Muscle layer of duodenum (tissue), 2 donors: ENCODE results near the gene ADAP1.

Experiments used
- H3K27ac ChIP-seq: one replicate; pipeline ENCODE4 v1.7.0; 2013; ENCODE audit warnings: mild to moderate bottlenecking, low read length
- H3K27me3 ChIP-seq: one replicate; pipeline ENCODE4 v1.7.0; 2013; ENCODE audit warnings: low read depth, mild to moderate bottlenecking, control low read depth, low read length
- H3K36me3 ChIP-seq, 2 donors: one replicate each; pipeline ENCODE4 v1.7.0; 2013; ENCODE audit warnings: low read length in 2 of 2, control low read depth in 1 of 2, mild to moderate bottlenecking in 1 of 2; ENCODE audit not compliant: insufficient read depth in 2 of 2, control insufficient read depth in 1 of 2
- H3K4me1 ChIP-seq, 2 donors: one replicate each; pipeline ENCODE4 v1.7.0; 2013; ENCODE audit warnings: low read length in 2 of 2, mild to moderate bottlenecking in 2 of 2, control low read depth in 1 of 2, moderate library complexity in 1 of 2; ENCODE audit not compliant: insufficient read depth in 2 of 2, control insufficient read depth in 1 of 2
- H3K4me3 ChIP-seq, 2 donors: one replicate each; pipeline ENCODE4 v1.7.0; 2013; ENCODE audit warnings: low read length in 2 of 2, low read depth in 1 of 2, mild to moderate bottlenecking in 1 of 2
- H3K9me3 ChIP-seq, 2 donors: one replicate each; pipeline ENCODE4 v1.7.0; 2013; ENCODE audit warnings: low read length in 2 of 2, control low read depth in 1 of 2, mild to moderate bottlenecking in 1 of 2; ENCODE audit not compliant: control insufficient read depth in 1 of 2
- donor health status: healthy.

ADAP1 gene

DNA sequence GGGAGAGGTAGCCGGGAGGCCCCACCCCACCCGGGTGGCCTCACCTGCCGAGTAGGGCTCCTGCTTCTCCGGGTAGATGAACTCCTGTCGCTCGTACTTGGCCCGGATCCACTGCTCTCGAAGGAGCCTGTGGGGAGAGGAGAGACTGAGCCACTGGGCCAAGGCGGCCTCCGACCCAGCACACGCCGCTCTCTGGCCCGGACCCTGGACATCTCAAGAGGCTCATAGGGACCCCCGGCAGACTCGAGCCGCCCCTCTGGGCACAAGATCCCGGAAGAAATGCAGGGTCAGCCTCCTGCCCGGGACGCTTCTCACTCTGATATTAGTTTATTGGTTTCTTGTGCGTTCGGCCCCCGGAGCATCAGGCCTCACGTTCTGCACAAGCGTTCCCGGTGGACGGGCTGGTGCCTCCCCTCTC, 34.5 kb downstream of the ADAP1 start:
- Histone ChIP-seq H3K9me3 (no peaks in the 10 kb centered on the region), H3K36me3 (peaks cover 0 to 5% of the 10 kb centered on the region in 2 donors), H3K4me3 (no peak overlapping the region), H3K27ac (no peak overlapping the region), H3K27me3 (no peaks in the 10 kb centered on the region), H3K4me1 (peaks cover 0 to 30% of the 10 kb centered on the region in 2 donors)

DNA sequence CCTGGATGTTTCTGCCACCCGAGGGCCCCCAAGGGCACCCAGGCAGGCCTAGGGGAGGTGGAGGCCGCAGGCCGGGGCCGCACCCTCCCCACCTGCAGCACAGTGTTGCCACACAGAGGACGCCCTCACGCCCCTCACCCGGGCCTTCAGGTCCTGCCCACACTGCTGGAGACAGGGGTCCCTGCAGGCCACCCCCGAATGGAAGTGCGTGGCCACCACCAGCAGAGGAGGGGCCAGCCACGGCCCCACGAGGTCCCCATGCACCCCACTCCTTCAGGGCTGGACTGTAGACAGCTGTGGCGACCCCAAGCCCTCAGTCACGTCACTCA, 35.4 kb downstream of the ADAP1 start:
- H3K27ac ChIP-seq = no peak overlapping the region
- no peak overlapping the region for H3K4me3 ChIP-seq
- peaks cover 0 to 5% of the 10 kb centered on the region in 2 donors for H3K36me3 ChIP-seq
- H3K27me3 ChIP-seq = no peaks in the 10 kb centered on the region
- peaks cover 0 to 22% of the 10 kb centered on the region in 2 donors for H3K4me1 ChIP-seq
- H3K9me3 ChIP-seq = no peaks in the 10 kb centered on the region

DNA sequence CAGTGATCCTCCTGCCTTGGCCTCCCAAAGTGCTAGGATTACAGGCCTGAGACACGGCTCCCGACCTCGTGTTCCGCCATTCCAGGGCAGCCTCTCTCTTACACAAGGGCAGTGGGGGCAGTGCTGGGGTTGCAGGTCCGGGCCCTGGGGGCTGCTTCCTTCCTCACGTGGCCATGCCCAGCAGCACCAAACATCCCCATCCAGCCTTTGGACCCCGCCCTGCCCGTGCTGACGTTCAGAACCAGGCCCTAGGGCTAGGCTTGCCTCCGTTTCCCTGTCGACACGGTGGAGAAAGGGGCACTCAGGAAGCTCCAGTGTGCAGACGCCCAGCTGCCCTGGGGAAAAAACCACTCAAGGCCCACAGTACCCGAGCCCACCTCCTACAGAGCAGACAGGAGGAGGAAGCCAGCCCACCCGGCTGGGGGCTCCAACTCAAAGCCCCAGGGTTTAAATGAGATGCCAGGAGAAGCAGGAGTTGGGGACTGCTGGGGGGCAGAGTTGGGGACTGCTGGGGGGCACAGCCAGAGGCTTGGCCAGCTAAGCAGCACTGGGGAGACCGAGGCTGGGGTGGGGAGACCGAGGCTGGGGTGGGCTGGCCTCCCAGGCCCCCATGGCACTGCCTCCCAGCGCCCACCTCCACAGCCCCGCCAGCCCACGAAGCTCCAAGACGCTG, 35.9 kb downstream of the ADAP1 start:
- H3K36me3 ChIP-seq = peaks cover 0 to 5% of the 10 kb centered on the region in 2 donors
- H3K9me3 ChIP-seq = no peaks in the 10 kb centered on the region
- no peak overlapping the region for H3K27ac ChIP-seq
- H3K27me3 ChIP-seq = no peaks in the 10 kb centered on the region
- H3K4me1 ChIP-seq = peaks cover 0 to 17% of the 10 kb centered on the region in 2 donors
- no peak overlapping the region for H3K4me3 ChIP-seq

DNA sequence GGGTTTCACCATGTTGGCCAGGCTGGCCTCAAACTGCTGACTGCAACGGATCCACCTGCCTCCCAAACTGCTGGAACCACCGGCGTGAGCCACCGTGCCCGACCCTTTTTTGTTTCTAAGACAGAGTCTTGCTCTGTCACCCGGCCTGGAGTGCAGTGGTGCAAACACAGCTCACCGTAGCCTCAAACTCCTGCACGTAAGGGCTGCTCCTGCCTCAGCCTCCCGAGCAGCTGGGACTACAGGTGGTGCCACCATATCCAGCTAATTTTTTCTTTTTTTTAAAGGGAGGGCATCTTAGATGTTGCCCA, 36.4 kb downstream of the ADAP1 start:
- Histone ChIP-seq H3K4me3 (no peak overlapping the region), H3K36me3 (peaks cover 0 to 5% of the 10 kb centered on the region in 2 donors), H3K9me3 (no peaks in the 10 kb centered on the region), H3K4me1 (peaks cover 0 to 14% of the 10 kb centered on the region in 2 donors), H3K27ac (no peak overlapping the region), H3K27me3 (no peaks in the 10 kb centered on the region)

DNA sequence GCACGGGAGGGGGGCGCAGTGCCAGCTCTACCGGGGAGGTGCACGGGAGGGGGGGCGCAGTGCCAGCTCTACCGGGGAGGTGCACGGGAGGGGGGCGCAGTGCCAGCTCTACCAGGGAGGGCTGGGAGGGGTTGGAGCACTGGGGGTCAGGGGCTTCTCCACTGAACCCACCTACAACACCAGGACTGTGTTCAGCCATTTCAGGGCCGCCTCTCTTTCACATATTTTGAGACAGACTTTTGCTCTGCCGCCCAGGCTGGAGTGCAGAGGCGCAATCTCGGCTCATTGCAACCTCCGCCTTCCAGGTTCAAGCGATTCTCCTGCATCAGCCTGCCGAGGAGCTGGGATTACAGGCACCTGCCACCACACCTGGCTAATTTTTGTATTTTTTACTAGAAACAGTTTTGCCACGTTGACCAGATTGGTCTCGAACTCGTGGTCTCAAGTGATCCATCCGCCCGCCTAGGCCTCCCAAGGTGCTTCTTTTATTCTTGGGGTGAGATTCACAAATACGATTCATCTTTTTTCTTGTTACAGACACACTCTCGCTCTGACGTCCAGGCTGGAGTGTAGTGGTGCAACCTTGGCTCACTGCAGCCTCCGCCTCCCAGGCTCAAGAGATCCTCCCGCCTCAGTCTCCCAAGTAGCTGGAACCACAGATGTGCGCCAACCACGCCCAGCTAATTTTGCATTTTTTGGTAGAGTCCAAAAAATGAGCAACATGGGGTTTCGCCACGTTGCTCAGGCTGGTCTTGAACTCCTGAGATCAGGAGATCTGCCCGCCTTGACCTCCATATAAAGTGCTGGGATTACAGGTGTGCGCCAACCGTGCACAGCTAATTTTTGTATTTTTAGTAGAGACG, 37.0 kb downstream of the ADAP1 start:
- H3K27me3 ChIP-seq = no peaks in the 10 kb centered on the region
- H3K27ac ChIP-seq = no peak overlapping the region
- peaks cover 0 to 5% of the 10 kb centered on the region in 2 donors for H3K36me3 ChIP-seq
- peaks cover 0 to 14% of the 10 kb centered on the region in 2 donors for H3K4me1 ChIP-seq
- no peaks in the 10 kb centered on the region for H3K9me3 ChIP-seq
- no peak overlapping the region for H3K4me3 ChIP-seq

DNA sequence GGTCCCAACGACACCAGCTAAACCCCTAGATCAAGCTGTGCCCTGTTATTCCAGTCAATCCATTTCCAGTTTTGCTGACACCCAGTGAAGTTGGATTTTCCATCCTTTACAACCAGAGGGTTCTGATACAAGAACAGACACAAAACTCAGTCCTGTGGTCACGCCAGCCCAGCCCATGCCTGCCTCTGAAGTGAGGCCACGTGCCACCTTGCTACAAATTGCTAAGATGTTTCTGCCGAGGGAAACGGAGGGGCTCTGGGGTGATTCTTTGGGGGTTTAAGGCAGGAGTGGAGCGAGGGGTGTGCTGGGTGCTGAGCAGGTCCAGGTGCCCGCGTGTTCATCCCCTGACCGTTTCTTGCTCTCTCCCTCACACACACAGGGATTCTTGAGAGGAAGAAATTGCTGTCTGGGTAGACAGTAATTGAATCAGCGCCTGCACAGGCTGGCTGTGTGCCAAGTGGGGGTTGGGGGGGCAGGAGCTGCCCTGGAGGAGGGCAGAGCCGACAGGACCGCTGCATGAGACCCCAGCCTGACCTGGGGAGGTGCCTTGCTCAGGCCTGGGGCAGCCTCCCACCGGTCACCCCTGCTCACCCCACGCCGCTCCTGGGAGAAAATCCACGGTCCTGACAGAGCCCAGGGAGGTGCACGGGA, 38.1 kb downstream of the ADAP1 start:
- no peak overlapping the region for H3K4me3 ChIP-seq
- no peaks in the 10 kb centered on the region for H3K27me3 ChIP-seq
- H3K9me3 ChIP-seq = no peaks in the 10 kb centered on the region
- H3K36me3 ChIP-seq = peaks cover 0 to 5% of the 10 kb centered on the region in 2 donors
- H3K4me1 ChIP-seq = peaks cover 0 to 8% of the 10 kb centered on the region in 2 donors
- no peak overlapping the region for H3K27ac ChIP-seq

DNA sequence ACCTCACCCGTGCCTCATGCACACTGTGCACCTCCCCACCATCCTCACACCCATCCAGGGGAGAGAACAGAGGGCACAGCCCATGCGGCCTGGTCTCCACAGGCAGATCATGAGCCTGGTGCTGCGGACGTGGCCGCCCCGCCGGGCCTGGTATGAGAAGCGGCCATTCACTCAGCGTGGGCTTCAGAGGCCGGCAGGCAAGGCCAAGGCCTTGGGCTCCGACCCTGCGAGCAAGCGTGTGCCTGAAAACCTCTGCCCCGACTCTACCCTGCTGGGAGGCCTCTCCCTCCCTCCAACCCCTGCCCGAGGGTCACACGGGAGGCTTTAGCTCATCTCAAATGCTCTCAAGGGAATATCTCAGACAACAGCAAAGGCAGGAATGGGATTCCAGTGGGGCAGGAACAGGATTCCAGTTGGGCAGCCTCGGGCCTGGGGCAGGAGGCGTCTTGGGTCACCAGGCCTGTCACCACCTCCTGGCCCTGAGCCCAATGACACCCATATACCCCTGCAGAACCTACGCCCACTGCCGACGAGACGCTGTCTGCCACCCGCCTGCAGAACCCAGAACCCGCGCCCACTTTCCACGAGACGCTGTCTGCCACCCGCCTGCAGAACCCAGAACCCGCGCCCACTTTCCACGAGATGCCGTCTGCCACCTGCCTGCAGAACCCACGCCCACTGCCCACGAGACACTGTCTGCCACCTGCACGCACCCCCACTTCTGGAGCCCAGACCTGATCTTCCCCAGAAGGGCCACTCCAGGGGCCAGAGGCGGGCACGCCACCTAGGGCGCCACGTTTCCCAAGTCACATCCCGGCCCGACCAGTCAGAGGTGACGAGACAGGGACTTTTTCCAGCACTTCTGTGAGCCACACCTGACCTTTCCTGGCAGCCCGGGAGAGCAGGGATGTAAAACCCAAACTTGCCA, 38.9 kb downstream of the ADAP1 start:
- no peaks in the 10 kb centered on the region for H3K9me3 ChIP-seq
- peaks cover 0 to 5% of the 10 kb centered on the region in 2 donors for H3K36me3 ChIP-seq
- H3K4me1 ChIP-seq = peaks cover 0 to 8% of the 10 kb centered on the region in 2 donors
- no peaks in the 10 kb centered on the region for H3K27me3 ChIP-seq
- no peak overlapping the region for H3K4me3 ChIP-seq
- no peak overlapping the region for H3K27ac ChIP-seq

DNA sequence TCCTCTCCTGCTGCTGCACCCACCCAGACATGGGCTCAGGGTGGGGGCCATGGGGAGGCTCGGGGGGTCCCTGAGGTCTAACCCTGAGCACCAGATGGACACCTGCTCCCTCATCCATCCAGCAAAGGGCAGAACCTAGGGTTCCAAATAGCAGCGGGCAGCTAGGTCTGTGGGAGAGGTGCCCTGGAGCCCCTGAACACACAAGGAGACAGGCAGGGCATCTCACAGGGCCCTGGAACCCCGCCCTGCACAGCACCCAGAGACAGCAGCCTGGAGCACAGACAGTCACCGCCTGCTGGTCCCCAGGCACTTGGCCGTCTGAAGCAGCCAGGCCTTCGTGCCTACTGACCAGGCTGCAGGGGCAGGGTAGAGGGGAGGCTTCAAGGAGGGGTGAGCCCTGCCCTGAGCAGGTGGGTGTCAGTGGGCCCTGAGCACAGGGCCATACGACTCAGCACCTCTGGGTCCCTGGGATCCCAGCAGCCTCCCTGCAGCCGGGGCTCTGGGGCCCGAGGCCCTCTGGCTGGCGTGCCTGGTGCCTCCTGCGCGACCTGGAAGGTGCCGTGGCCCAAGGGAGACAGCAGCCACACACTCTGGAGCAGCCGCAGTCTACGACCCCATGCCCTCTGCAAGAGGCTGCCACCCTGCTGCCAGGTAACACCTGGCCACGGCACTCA, 39.8 kb downstream of the ADAP1 start:
- H3K27ac ChIP-seq = no peak overlapping the region
- no peak overlapping the region for H3K4me3 ChIP-seq
- H3K9me3 ChIP-seq = no peaks in the 10 kb centered on the region
- peaks cover 0 to 15% of the 10 kb centered on the region in 2 donors for H3K4me1 ChIP-seq
- peaks cover 0 to 5% of the 10 kb centered on the region in 2 donors for H3K36me3 ChIP-seq
- no peaks in the 10 kb centered on the region for H3K27me3 ChIP-seq

DNA sequence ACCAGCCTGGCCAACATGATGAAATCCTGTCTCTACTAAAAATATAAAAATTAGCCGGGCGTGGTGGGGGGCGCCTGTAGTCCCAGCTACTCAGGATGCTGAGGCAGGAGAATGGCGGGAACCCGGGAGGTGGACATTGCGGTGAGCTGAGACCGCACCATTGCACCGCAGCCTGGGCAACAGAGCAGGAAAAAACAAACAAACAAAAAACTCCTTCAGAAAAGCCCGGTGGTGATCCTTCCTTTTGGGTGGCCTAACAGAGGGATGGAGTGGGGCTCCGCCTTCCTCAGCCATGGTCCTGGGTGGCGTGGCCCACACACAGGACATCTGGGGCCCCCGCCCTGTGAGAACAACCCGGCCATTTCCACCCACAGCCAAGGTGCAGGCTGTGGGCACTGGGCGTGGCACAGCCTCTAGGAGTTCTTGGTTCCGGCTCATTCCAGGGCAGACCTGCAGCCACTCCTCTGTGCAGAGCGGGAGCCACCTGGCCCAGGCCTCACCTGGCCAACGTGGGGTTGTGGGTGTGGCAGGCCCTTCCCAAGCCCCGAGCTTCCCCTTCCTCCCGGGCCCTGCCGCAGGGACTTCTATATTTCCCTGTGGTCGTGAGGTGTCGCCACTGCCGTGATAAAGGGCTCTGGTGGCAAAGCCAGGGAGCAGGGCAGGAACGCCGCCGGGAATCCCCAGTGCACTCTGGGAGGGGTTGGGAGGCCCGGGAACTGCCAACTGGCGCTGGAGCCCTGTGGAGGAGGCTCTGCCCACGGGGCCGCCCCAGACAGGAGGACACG, 40.6 kb downstream of the ADAP1 start:
- no peaks in the 10 kb centered on the region for H3K9me3 ChIP-seq
- peaks cover 0 to 5% of the 10 kb centered on the region in 2 donors for H3K36me3 ChIP-seq
- H3K27me3 ChIP-seq = no peaks in the 10 kb centered on the region
- H3K4me1 ChIP-seq = peaks cover 0 to 19% of the 10 kb centered on the region in 2 donors
- no peak overlapping the region for H3K4me3 ChIP-seq
- H3K27ac ChIP-seq = no peak overlapping the region
